Measurements from ENCODE around the gene MMP17.
"Not testable (repeated sequence)": the region's sequence is repeated elsewhere in the genome, so short reads cannot be mapped to it uniquely, and the experiment has no call there.

MMP17 gene

DNA sequence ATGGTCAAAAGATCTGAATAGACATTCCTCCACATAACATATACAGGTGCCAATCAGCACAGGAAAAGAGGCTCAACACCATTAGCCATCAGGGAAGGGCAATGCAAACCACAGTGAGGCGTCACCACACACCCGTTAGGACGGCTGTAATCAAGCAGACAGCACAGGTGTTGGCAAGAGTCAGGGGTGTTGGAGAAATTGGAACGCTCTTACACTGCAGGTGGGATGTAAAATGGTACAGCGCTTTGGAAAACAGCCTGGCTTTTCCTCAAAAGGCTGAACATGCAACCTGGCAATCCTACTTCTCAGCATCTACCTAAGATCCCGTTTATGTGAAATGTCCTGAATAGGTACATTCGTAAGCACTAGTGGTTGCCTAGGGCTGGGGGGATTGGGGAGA is 21.5 kb upstream of the MMP17 start:
- Histone ChIP-seq H3K27me3 (ENCODE audit: insufficient read depth, low read length) (no peaks in the 10 kb centered on the region), H3K4me3 (ENCODE audit: low read depth, low read length, poor library complexity, severe bottlenecking) (no peak overlapping the region), H2AFZ (ENCODE audit: low read length) (no peak overlapping the region), H3K9me2 (ENCODE audit: low read depth, low read length) (no peaks in the 10 kb centered on the region), H3K9ac (ENCODE audit: low read length) (no peak overlapping the region), H3F3A (ENCODE audit: insufficient read depth, low read length) (no peaks in the 10 kb centered on the region), H3K79me2 (ENCODE audit: insufficient read depth, low read length) (no peaks in the 10 kb centered on the region), H3K36me3 (ENCODE audit: insufficient read depth, low read length) (peaks cover 7% of the 10 kb centered on the region), H4K20me1 (ENCODE audit: insufficient read depth, low read length) (no peaks in the 10 kb centered on the region), H3K9me3 (ENCODE audit: low read length) (no peaks in the 10 kb centered on the region), H3K27ac (ENCODE audit: low read depth, low read length, poor library complexity, severe bottlenecking) (no peak overlapping the region), H3K4me1 (ENCODE audit: insufficient read depth, low read length, severe bottlenecking) (no peaks in the 10 kb centered on the region), H3K4me2 (ENCODE audit: low read length) (no peak overlapping the region)
- TF ChIP-seq, protein P1, sequence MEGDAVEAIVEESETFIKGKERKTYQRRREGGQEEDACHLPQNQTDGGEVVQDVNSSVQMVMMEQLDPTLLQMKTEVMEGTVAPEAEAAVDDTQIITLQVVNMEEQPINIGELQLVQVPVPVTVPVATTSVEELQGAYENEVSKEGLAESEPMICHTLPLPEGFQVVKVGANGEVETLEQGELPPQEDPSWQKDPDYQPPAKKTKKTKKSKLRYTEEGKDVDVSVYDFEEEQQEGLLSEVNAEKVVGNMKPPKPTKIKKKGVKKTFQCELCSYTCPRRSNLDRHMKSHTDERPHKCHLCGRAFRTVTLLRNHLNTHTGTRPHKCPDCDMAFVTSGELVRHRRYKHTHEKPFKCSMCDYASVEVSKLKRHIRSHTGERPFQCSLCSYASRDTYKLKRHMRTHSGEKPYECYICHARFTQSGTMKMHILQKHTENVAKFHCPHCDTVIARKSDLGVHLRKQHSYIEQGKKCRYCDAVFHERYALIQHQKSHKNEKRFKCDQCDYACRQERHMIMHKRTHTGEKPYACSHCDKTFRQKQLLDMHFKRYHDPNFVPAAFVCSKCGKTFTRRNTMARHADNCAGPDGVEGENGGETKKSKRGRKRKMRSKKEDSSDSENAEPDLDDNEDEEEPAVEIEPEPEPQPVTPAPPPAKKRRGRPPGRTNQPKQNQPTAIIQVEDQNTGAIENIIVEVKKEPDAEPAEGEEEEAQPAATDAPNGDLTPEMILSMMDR (IDR thresholded peaks at IDR 0.05; ENCODE audit: low read length), result no peak
- no peak for TF ChIP-seq EZH2 (IDR thresholded peaks at IDR 0.05; ENCODE audit: borderline replicate concordance, low read length)

DNA sequence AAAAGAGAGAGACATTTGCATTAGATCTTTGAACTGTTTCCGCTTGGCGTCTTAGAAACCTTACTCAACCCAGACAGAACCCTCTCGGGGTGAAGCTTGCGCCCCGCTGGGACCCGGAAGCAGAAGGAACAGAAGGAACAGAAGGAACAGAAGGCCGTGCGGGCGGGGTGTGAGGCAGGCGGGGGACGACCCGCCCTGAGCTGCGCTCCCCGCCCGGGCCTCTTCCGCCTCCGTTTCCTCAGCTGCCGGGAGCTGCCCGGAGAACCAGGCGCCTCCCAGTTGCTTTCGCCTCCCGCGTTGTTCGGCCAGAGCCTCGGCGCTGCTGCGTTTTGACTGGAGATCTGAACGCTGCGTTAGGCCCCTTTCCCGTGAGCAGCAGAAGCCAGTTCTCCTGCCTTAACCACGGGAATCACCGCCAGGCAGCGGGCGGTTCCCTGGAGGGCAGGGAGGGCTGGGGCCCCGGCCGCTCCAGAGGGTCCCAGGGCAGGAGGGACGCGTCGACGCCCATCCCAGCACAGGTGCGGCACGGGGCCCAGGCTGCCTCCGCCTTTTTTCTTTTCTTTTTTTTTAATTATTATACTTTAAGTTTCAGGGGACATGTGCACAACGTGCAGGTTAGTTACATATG is 19.3 kb upstream of the MMP17 start:
- Histone ChIP-seq H3K4me3 (ENCODE audit: low read depth, low read length, poor library complexity, severe bottlenecking) (peak overlapping the region; percentile 32), H3K36me3 (ENCODE audit: insufficient read depth, low read length) (no peaks in the 10 kb centered on the region; the same call in 1 of the 2 replicates), H3K9me2 (ENCODE audit: low read depth, low read length) (no peaks in the 10 kb centered on the region), H3K4me2 (ENCODE audit: low read length) (peak overlapping the region; percentile 51), H4K20me1 (ENCODE audit: insufficient read depth, low read length) (no peaks in the 10 kb centered on the region), H3K4me1 (ENCODE audit: insufficient read depth, low read length, severe bottlenecking) (no peaks in the 10 kb centered on the region), H3K9me3 (ENCODE audit: low read length) (peaks cover 7% of the 10 kb centered on the region; the same call in 1 of the 2 replicates), H3K27me3 (ENCODE audit: insufficient read depth, low read length) (no peaks in the 10 kb centered on the region), H3F3A (ENCODE audit: insufficient read depth, low read length) (no peaks in the 10 kb centered on the region), H3K9ac (ENCODE audit: low read length) (no peak overlapping the region), H3K27ac (ENCODE audit: low read depth, low read length, poor library complexity, severe bottlenecking) (no peak overlapping the region), H2AFZ (ENCODE audit: low read length) (no peak overlapping the region), H3K79me2 (ENCODE audit: insufficient read depth, low read length) (no peaks in the 10 kb centered on the region)
- TF ChIP-seq EZH2 (IDR thresholded peaks at IDR 0.05; ENCODE audit: borderline replicate concordance, low read length), result no peak
- TF ChIP-seq, protein P1 (IDR thresholded peaks at IDR 0.05; ENCODE audit: low read length), result no peak

DNA sequence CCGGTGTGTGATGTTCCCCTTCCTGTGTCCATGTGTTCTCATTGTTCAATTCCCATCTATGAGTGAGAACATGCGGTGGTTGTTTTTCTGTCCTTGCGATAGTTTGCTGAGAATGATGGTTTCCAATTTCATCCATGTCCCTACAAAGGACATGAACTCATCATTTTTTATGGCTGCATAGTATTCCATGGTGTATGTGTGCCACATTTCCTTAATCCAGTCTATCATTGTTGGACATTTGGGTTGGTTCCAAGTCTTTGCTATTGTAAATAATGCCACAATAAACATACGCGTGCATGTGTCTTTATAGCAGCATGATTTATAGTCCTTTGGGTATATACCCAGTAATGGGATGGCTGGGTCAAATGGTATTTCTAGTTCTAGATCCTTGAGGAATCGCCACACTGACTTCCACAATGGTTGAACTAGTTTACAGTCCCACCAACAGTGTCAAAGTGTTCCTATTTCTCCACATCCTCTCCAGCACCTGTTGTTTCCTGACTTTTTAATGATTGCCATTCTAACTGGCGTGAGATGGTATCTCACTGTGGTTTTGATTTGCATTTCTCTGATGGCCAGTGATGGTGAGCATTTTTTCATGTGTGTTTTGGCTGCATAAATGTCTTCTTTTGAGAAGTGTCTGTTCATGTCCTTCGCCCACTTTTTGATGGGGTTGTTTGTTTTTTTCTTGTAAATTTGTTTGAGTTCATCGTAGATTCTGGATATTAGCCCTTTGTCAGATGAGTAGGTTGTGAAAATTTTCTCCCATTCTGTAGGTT is 18.5 kb upstream of the MMP17 start:
- H3K4me1 ChIP-seq (ENCODE audit: insufficient read depth, low read length, severe bottlenecking); H3F3A ChIP-seq (ENCODE audit: insufficient read depth, low read length); H3K4me2 ChIP-seq (ENCODE audit: low read length); H4K20me1 ChIP-seq (ENCODE audit: insufficient read depth, low read length); H3K9me2 ChIP-seq (ENCODE audit: low read depth, low read length); H3K79me2 ChIP-seq (ENCODE audit: insufficient read depth, low read length); H3K27me3 ChIP-seq (ENCODE audit: insufficient read depth, low read length); H3K36me3 ChIP-seq (ENCODE audit: insufficient read depth, low read length); H3K27ac ChIP-seq (ENCODE audit: low read depth, low read length, poor library complexity, severe bottlenecking); H3K9me3 ChIP-seq (ENCODE audit: low read length); H3K4me3 ChIP-seq (ENCODE audit: low read depth, low read length, poor library complexity, severe bottlenecking); H2AFZ ChIP-seq (ENCODE audit: low read length); H3K9ac ChIP-seq (ENCODE audit: low read length): not testable (repeated sequence)

Measured in OCI-LY1 (cell line).